ENCODE data around the gene RUNX1. TPM values are rescaled to one million over a fixed set of nuclear protein-coding genes. Genes with fewer than 3 reads are reported as not detected.

Gene RUNX1
- total and polyA plus RNA-seq, 8 donors, result 7.5 to 89.6 (median 10.8) TPM

DNA sequence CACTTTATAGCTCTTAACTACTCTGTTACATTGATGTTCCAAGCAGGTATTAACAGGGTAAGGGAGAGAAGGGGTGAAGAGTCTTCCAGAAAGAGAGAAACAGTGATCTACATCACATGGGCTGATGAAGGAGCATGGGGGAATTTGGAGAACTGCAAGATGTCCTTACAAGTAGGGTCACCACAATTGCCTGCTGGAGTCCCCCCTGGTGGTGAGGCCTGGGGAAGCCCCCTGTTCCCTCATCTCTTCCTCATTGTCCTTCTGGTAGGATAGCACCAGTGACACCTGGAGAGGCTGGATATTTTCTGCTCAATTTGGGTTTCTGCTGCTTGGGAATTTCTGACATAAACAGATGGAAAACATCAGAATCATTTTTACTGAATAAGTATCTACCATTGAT lies 126.6 kb downstream of the RUNX1 start:
- intact Hi-C loops (cut with DNase I), result loop anchor here in 1 of 2 donors (10.0 kb wide), 1 partner anchor 92 kb away; no protein-coding TSS in a partner anchor
- Histone ChIP-seq H3K36me3 (no peaks in the 10 kb centered on the region), H3K27ac (no peak overlapping the region), H3K9me3 (no peaks in the 10 kb centered on the region), H3K4me3 (no peak overlapping the region), H3K27me3 (no peaks in the 10 kb centered on the region), H3K4me1 (peaks cover 0 to 10% of the 10 kb centered on the region in 2 donors)
- TF ChIP-seq, protein P1, sequence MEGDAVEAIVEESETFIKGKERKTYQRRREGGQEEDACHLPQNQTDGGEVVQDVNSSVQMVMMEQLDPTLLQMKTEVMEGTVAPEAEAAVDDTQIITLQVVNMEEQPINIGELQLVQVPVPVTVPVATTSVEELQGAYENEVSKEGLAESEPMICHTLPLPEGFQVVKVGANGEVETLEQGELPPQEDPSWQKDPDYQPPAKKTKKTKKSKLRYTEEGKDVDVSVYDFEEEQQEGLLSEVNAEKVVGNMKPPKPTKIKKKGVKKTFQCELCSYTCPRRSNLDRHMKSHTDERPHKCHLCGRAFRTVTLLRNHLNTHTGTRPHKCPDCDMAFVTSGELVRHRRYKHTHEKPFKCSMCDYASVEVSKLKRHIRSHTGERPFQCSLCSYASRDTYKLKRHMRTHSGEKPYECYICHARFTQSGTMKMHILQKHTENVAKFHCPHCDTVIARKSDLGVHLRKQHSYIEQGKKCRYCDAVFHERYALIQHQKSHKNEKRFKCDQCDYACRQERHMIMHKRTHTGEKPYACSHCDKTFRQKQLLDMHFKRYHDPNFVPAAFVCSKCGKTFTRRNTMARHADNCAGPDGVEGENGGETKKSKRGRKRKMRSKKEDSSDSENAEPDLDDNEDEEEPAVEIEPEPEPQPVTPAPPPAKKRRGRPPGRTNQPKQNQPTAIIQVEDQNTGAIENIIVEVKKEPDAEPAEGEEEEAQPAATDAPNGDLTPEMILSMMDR (IDR thresholded peaks at IDR 0.05), result no peak
- no peak for DNase-seq
- no peak for ATAC-seq

DNA sequence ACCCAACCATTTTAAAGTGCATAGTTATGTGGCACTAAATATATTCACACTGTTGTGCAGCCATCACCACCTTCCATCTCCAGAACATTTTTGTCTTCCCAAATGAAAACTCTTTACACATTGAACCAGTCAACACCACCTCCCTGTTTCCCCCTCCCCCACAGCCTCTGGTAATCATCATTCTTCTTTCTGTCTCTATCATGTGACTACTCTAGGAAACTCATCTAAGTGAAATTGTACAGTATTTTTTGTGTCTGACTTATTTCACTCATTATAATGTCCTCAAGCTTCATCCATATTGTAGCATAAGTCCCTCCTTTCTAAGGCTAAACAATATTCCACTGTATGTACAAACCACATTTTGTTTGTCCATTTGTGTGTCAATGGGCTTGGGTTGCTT lies 128.0 kb downstream of the RUNX1 start:
- Histone ChIP-seq H3K36me3 (no peaks in the 10 kb centered on the region), H3K27me3 (no peaks in the 10 kb centered on the region), H3K4me1 (no peaks in the 10 kb centered on the region), H3K27ac (no peak overlapping the region), H3K4me3 (no peak overlapping the region), H3K9me3 (no peaks in the 10 kb centered on the region)
- DNase-seq, result no peak
- ATAC-seq, result no peak
- TF ChIP-seq, protein P1 (IDR thresholded peaks at IDR 0.05), result no peak
- intact Hi-C loops (cut with DNase I), result loop anchor here in 1 of 2 donors (10.0 kb wide), 1 partner anchor 94 kb away; no protein-coding TSS in a partner anchor

- no peaks in the 10 kb centered on the region for H3K27me3 ChIP-seq
- intact Hi-C loops (cut with DNase I), result no loop called here
- DNase-seq, result no peak
- H3K4me1 ChIP-seq, result peaks cover 0 to 11% of the 10 kb centered on the region in 2 donors
- no peak overlapping the region for H3K4me3 ChIP-seq
- no peak for ATAC-seq
- no peak overlapping the region for H3K27ac ChIP-seq
- TF ChIP-seq, protein P1 (IDR thresholded peaks at IDR 0.05), result no peak
- no peaks in the 10 kb centered on the region for H3K9me3 ChIP-seq
- no peaks in the 10 kb centered on the region for H3K36me3 ChIP-seq
Measured at GRCh38 chr21:34919406-34919805, 129.7 kb downstream of the RUNX1 start.

- no peaks in the 10 kb centered on the region for H3K36me3 ChIP-seq
- H3K27ac ChIP-seq, result peak overlapping the region in 1 of 2 donors; percentile 64
- intact Hi-C loops (cut with DNase I), result no loop called here
- no peaks in the 10 kb centered on the region for H3K27me3 ChIP-seq
- DNase-seq (no peak), ATAC-seq (peak; percentile 37)
- H3K4me1 ChIP-seq, result peaks cover 3 to 27% of the 10 kb centered on the region in 2 donors
- H3K9me3 ChIP-seq, result no peaks in the 10 kb centered on the region
- TF ChIP-seq, protein P1 (IDR thresholded peaks at IDR 0.05), result no peak
- H3K4me3 ChIP-seq, result no peak overlapping the region
Measured at GRCh38 chr21:34916446-34916845, 132.7 kb downstream of the RUNX1 start.

GRCh38 chr21:34915364-34915841 lies 133.7 kb downstream of the RUNX1 start:
- TF ChIP-seq, protein P1 (IDR thresholded peaks at IDR 0.05), result no peak
- H3K36me3 ChIP-seq, result no peaks in the 10 kb centered on the region
- no peaks in the 10 kb centered on the region for H3K27me3 ChIP-seq
- peaks cover 10 to 38% of the 10 kb centered on the region in 2 donors for H3K4me1 ChIP-seq
- intact Hi-C loops (cut with DNase I), result no loop called here
- H3K27ac ChIP-seq, result peak overlapping the region in 1 of 2 donors; percentile 64
- ATAC-seq (peak; percentile 9), DNase-seq (no peak)
- H3K9me3 ChIP-seq, result no peaks in the 10 kb centered on the region
- H3K4me3 ChIP-seq, result no peak overlapping the region
